22Rv1 (cell line): ENCODE data around the gene ORAI3.

Experiments
- H3K27ac ChIP-seq: fragments of 450-650 bp; 2 replicates; pipeline ENCODE4 v1.5.1; 2017
- ZFX ChIP-seq: fragments of 450-650 bp; IDR thresholded peaks from 2 replicates; pipeline ENCODE4 v1.6.1; 2017; ENCODE audit warnings: antibody characterized with exemption, borderline replicate concordance
- TF ChIP-seq, protein P1 (sequence below): fragments of 450-650 bp; IDR thresholded peaks from 2 replicates; pipeline ENCODE4 v1.5.1; 2017; ENCODE audit warnings: mild to moderate bottlenecking

The ORAI3 gene

DNA sequence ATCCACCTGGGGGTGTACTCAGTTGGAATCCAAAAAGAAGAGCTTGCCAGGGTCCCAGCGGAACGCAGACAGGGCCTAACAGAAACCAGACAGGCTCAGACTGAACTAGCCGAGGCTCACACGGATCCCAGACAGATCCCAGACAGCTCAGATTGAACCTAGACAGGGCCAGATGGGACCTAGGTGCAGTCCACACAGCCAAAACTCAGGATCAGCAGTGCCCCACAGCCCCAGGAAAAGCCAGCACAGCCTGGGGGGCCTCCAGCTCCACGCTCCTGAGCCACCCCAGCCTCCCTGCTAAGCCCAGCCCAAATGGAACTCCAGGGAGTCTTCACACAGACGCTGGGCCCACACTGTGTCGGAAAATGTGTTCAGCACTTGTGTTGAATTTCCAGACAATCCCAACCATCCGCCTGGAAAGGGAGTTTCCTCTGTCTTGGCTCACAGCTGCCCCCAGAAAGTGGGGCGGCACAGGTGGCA is 54.0 kb downstream of the ORAI3 start:
- no peak for TF ChIP-seq ZFX
- TF ChIP-seq, protein P1, sequence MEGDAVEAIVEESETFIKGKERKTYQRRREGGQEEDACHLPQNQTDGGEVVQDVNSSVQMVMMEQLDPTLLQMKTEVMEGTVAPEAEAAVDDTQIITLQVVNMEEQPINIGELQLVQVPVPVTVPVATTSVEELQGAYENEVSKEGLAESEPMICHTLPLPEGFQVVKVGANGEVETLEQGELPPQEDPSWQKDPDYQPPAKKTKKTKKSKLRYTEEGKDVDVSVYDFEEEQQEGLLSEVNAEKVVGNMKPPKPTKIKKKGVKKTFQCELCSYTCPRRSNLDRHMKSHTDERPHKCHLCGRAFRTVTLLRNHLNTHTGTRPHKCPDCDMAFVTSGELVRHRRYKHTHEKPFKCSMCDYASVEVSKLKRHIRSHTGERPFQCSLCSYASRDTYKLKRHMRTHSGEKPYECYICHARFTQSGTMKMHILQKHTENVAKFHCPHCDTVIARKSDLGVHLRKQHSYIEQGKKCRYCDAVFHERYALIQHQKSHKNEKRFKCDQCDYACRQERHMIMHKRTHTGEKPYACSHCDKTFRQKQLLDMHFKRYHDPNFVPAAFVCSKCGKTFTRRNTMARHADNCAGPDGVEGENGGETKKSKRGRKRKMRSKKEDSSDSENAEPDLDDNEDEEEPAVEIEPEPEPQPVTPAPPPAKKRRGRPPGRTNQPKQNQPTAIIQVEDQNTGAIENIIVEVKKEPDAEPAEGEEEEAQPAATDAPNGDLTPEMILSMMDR: no peak
- H3K27ac ChIP-seq: no peak overlapping the region

DNA sequence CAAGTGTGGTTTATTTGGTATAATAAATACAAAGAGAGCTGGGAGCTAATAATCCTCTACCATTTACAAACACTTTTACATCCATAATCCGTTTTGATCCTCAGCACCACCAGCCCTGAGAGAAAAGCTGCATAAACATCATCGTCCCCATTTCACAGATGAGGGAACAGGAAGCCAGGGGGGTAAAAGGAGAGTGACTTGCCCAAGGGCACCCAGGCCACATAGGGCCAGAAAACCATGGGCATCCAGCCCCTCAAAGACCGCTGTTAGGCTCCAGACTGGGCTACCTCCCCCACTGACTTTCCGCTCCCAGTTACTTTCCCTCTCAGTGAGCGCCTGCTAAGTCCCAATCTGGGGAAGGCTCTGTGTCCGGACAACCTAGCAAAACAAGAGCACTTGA is 54.9 kb downstream of the ORAI3 start:
- no peak overlapping the region for H3K27ac ChIP-seq
- TF ChIP-seq ZFX: no peak
- TF ChIP-seq, protein P1: no peak
